ENCODE results near the gene RTEL1. TPM values are rescaled to one million over a fixed set of nuclear protein-coding genes. Genes with fewer than 3 reads are reported as not detected.

The RTEL1 gene
- total RNA-seq, 1 experiment from 2014 or later = 43.0 TPM

DNA sequence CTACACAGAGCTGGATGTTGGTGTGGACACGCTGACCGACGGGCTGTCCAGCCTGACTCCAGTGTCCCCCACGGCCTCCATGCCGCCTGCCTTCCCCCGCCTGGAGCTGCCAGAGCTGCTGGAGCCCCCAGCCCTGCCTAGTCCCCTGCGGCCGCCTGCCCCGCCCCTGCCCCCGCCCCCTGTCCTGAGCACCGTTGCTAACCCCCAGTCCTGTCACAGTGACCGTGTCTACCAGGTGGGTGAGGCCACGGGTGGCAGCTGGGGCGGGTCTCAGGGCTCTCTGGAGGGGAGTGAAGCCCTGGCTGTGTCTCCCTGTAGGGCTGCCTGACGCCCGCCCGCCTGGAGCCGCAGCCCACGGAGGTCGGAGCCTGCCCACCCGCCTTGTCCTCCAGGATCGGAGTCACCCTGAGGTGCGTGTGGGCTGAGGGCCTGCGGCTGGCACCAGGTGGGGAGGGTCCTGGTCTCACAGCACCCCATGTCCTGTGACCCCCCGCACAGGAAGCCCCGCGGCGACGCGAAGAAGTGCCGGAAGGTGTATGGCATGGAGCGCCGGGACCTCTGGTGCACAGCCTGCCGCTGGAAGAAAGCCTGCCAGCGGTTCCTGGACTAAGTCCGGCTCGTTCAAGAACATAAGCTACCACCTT is 84.4 kb downstream of the RTEL1 start:
- Histone ChIP-seq H4K20me1 (ENCODE audit: low read length) (no peaks in the 10 kb centered on the region), H3K4me3 (ENCODE audit: low read length) (no peak overlapping the region), H3K4me2 (ENCODE audit: low read length) (no peak overlapping the region), H3K36me3 (ENCODE audit: low read depth, low read length) (peaks cover 22% of the 10 kb centered on the region), H3K9ac (ENCODE audit: low read length) (no peak overlapping the region), H3K79me2 (ENCODE audit: low read length) (peaks cover 13% of the 10 kb centered on the region), H3K27me3 (ENCODE audit: low read length) (no peaks in the 10 kb centered on the region), H3K9me3 (ENCODE audit: low read length) (no peaks in the 10 kb centered on the region), H3K4me1 (ENCODE audit: insufficient read depth, low read length) (peaks cover 12% of the 10 kb centered on the region), H3K9me2 (replicated peaks; ENCODE audit: low read length) (no peaks in the 10 kb centered on the region), H3K27ac (ENCODE audit: low read length) (no peak overlapping the region), H3F3A (ENCODE audit: low read length, unreplicated experiment) (no peaks in the 10 kb centered on the region), H2AFZ (ENCODE audit: low read length) (no peak overlapping the region)
- CTCF ChIA-PET = no interaction called here
- POLR2A ChIA-PET (ENCODE audit: unreplicated experiment) = interaction anchor here (0.6 kb wide), 1 partner anchor 297 kb away, joined by 3 read pairs; no protein-coding TSS in a partner anchor
- TF ChIP-seq EZH2phosphoT487 (IDR thresholded peaks at IDR 0.05; ENCODE audit: borderline replicate concordance, low read length) = no peak
- TF ChIP-seq EZH2 (IDR thresholded peaks at IDR 0.05; ENCODE audit: low read length, unreplicated experiment) = no peak
- TF ChIP-seq, protein P1, sequence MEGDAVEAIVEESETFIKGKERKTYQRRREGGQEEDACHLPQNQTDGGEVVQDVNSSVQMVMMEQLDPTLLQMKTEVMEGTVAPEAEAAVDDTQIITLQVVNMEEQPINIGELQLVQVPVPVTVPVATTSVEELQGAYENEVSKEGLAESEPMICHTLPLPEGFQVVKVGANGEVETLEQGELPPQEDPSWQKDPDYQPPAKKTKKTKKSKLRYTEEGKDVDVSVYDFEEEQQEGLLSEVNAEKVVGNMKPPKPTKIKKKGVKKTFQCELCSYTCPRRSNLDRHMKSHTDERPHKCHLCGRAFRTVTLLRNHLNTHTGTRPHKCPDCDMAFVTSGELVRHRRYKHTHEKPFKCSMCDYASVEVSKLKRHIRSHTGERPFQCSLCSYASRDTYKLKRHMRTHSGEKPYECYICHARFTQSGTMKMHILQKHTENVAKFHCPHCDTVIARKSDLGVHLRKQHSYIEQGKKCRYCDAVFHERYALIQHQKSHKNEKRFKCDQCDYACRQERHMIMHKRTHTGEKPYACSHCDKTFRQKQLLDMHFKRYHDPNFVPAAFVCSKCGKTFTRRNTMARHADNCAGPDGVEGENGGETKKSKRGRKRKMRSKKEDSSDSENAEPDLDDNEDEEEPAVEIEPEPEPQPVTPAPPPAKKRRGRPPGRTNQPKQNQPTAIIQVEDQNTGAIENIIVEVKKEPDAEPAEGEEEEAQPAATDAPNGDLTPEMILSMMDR (conservative IDR thresholded peaks at IDR 0.05; ENCODE audit: low read depth, low read length) = no peak
- intact Hi-C loops (cut with micrococcal nuclease) = no loop called here
- ATAC-seq (no peak), DNase-seq (no peak)
- no TSS peak for BruUV-seq (replicated peaks)

DNA sequence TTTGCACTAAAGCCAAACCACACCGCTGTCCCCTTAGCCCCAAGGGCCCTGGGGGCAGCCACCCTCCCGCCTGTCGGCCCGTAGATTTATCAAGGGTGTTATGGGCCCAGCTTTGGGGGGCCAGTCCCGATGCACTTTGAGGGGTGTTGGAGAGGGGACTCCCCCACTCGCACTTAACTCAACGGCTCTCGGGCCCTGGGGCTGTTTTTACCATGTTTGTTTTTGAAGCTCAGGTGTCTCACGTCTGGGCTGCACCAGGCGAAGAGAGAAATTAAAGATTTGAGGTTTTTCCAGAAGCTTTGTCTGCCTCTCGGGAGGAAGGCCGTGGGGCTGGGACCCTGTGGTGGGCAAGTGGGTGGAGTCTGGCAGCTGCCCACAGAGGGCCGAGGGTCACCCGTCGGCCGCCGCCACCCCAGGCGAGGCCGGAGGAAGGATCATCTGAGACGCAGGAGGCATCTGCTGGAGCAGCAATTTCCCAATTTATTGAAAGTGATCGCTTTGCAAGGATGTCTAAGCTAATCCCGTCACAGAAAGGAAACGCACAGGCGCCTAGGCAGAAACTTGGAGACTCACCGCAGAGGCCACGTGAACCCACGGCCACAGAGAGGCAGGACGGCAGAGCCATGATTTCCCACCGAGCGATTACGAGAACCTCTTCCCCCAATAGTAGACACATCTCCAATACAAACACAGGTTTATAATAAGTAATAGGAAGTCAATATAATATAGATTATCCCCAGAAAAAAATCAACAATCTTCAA is 85.3 kb downstream of the RTEL1 start:
- H3K9me3 ChIP-seq (ENCODE audit: low read length) = no peaks in the 10 kb centered on the region
- no peak overlapping the region for H2AFZ ChIP-seq (ENCODE audit: low read length)
- CTCF ChIA-PET = no interaction called here
- peaks cover 12% of the 10 kb centered on the region for H3K4me1 ChIP-seq (ENCODE audit: insufficient read depth, low read length)
- DNase-seq (no peak), ATAC-seq (no peak)
- H3K27me3 ChIP-seq (ENCODE audit: low read length) = no peaks in the 10 kb centered on the region
- H4K20me1 ChIP-seq (ENCODE audit: low read length) = no peaks in the 10 kb centered on the region
- no peak overlapping the region for H3K4me2 ChIP-seq (ENCODE audit: low read length)
- peaks cover 13% of the 10 kb centered on the region for H3K79me2 ChIP-seq (ENCODE audit: low read length)
- H3K4me3 ChIP-seq (ENCODE audit: low read length) = no peak overlapping the region
- intact Hi-C loops (cut with micrococcal nuclease) = no loop called here
- no peak for TF ChIP-seq EZH2 (IDR thresholded peaks at IDR 0.05; ENCODE audit: low read length, unreplicated experiment)
- TF ChIP-seq, protein P1 (conservative IDR thresholded peaks at IDR 0.05; ENCODE audit: low read depth, low read length) = no peak
- no peak for TF ChIP-seq EZH2phosphoT487 (IDR thresholded peaks at IDR 0.05; ENCODE audit: borderline replicate concordance, low read length)
- no peaks in the 10 kb centered on the region for H3F3A ChIP-seq (ENCODE audit: low read length, unreplicated experiment)
- H3K27ac ChIP-seq (ENCODE audit: low read length) = no peak overlapping the region
- POLR2A ChIA-PET (ENCODE audit: unreplicated experiment) = no interaction called here
- peaks cover 22% of the 10 kb centered on the region for H3K36me3 ChIP-seq (ENCODE audit: low read depth, low read length)
- H3K9me2 ChIP-seq (replicated peaks; ENCODE audit: low read length) = no peaks in the 10 kb centered on the region
- TSS peak; percentile 22 for BruUV-seq (replicated peaks)
- H3K9ac ChIP-seq (ENCODE audit: low read length) = no peak overlapping the region

DNA sequence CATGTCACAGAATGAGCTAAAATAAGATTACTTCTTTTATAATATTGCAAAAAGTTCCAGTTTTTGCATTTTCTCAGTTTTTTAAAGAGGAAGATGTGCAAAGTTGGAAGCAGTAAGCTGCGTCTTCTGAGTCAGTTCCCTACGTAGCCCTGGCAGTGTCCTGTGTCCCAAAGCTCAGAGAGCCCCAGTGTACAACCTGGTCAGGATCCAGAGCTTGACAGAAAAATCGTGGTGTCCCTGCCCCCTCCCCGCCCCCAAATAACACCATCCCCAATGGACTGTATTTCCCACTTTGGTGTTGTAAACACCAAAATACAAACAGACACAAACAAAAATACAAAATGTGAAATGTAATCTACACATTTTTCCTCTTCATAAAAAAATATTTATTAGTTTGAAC is 86.0 kb downstream of the RTEL1 start:
- no peaks in the 10 kb centered on the region for H3F3A ChIP-seq (ENCODE audit: low read length, unreplicated experiment)
- H3K79me2 ChIP-seq (ENCODE audit: low read length) = peaks cover 13% of the 10 kb centered on the region
- no peaks in the 10 kb centered on the region for H3K27me3 ChIP-seq (ENCODE audit: low read length)
- BruUV-seq (replicated peaks) = no TSS peak
- H4K20me1 ChIP-seq (ENCODE audit: low read length) = no peaks in the 10 kb centered on the region
- H3K9ac ChIP-seq (ENCODE audit: low read length) = no peak overlapping the region
- H3K36me3 ChIP-seq (ENCODE audit: low read depth, low read length) = peaks cover 22% of the 10 kb centered on the region
- intact Hi-C loops (cut with micrococcal nuclease) = no loop called here
- TF ChIP-seq EZH2phosphoT487 (IDR thresholded peaks at IDR 0.05; ENCODE audit: borderline replicate concordance, low read length) = no peak
- TF ChIP-seq, protein P1 (conservative IDR thresholded peaks at IDR 0.05; ENCODE audit: low read depth, low read length) = no peak
- TF ChIP-seq EZH2 (IDR thresholded peaks at IDR 0.05; ENCODE audit: low read length, unreplicated experiment) = no peak
- ChIA-PET POLR2A (ENCODE audit: unreplicated experiment) (no interaction called here), CTCF (no interaction called here)
- H3K9me2 ChIP-seq (replicated peaks; ENCODE audit: low read length) = no peaks in the 10 kb centered on the region
- H3K9me3 ChIP-seq (ENCODE audit: low read length) = no peaks in the 10 kb centered on the region
- H3K4me3 ChIP-seq (ENCODE audit: low read length) = no peak overlapping the region
- ATAC-seq = no peak
- peaks cover 12% of the 10 kb centered on the region for H3K4me1 ChIP-seq (ENCODE audit: insufficient read depth, low read length)
- no peak overlapping the region for H3K27ac ChIP-seq (ENCODE audit: low read length)
- H2AFZ ChIP-seq (ENCODE audit: low read length) = no peak overlapping the region
- no peak for DNase-seq
- H3K4me2 ChIP-seq (ENCODE audit: low read length) = no peak overlapping the region
